ENCODE data around the gene CDH23. TPM values are rescaled to one million over a fixed set of nuclear protein-coding genes. Genes with fewer than 3 reads are reported as not detected.

CDH23 gene
- total RNA-seq, 1 experiment from 2014 or later, result not detected

GRCh38 chr10:71435571-71436267, 39.0 kb downstream of the CDH23 start:
- Histone ChIP-seq H3K79me2 (ENCODE audit: low read length) (no peaks in the 10 kb centered on the region), H3K4me2 (ENCODE audit: low read length) (no peak overlapping the region), H3K4me1 (ENCODE audit: insufficient read depth, low read length) (no peaks in the 10 kb centered on the region), H3K9ac (ENCODE audit: low read length) (no peak overlapping the region), H3K4me3 (ENCODE audit: low read length) (no peak overlapping the region), H2AFZ (ENCODE audit: low read length) (no peak overlapping the region), H3K27me3 (ENCODE audit: low read length) (no peaks in the 10 kb centered on the region), H3K36me3 (ENCODE audit: low read depth, low read length) (no peaks in the 10 kb centered on the region), H4K20me1 (ENCODE audit: low read length) (no peaks in the 10 kb centered on the region), H3K9me2 (replicated peaks; ENCODE audit: low read length) (no peaks in the 10 kb centered on the region), H3F3A (ENCODE audit: low read length, unreplicated experiment) (no peaks in the 10 kb centered on the region), H3K27ac (ENCODE audit: low read length) (no peak overlapping the region), H3K9me3 (ENCODE audit: low read length) (no peaks in the 10 kb centered on the region)
- ChIA-PET CTCF (no interaction called here), POLR2A (ENCODE audit: unreplicated experiment) (no interaction called here)
- intact Hi-C loops (cut with micrococcal nuclease), result no loop called here
- no peak for ATAC-seq
- TF ChIP-seq CTCF (conservative IDR thresholded peaks at IDR 0.05; ENCODE audit: low read depth, low read length), result no peak
- TF ChIP-seq EZH2 (IDR thresholded peaks at IDR 0.05; ENCODE audit: low read length, unreplicated experiment), result no peak
- TF ChIP-seq EZH2phosphoT487 (IDR thresholded peaks at IDR 0.05; ENCODE audit: borderline replicate concordance, low read length), result no peak
- DNase-seq, result no peak
- BruUV-seq (replicated peaks), result no TSS peak

GRCh38 chr10:71436268-71437125, 39.8 kb downstream of the CDH23 start:
- Histone ChIP-seq H2AFZ (ENCODE audit: low read length) (no peak overlapping the region), H3K27ac (ENCODE audit: low read length) (no peak overlapping the region), H3K36me3 (ENCODE audit: low read depth, low read length) (no peaks in the 10 kb centered on the region), H3K9me3 (ENCODE audit: low read length) (no peaks in the 10 kb centered on the region), H3K79me2 (ENCODE audit: low read length) (no peaks in the 10 kb centered on the region), H3K4me3 (ENCODE audit: low read length) (no peak overlapping the region), H3F3A (ENCODE audit: low read length, unreplicated experiment) (no peaks in the 10 kb centered on the region), H3K27me3 (ENCODE audit: low read length) (no peaks in the 10 kb centered on the region), H3K4me2 (ENCODE audit: low read length) (no peak overlapping the region), H3K9ac (ENCODE audit: low read length) (no peak overlapping the region), H3K4me1 (ENCODE audit: insufficient read depth, low read length) (no peaks in the 10 kb centered on the region), H3K9me2 (replicated peaks; ENCODE audit: low read length) (no peaks in the 10 kb centered on the region), H4K20me1 (ENCODE audit: low read length) (no peaks in the 10 kb centered on the region)
- BruUV-seq (replicated peaks), result no TSS peak
- ATAC-seq (no peak), DNase-seq (no peak)
- ChIA-PET POLR2A (ENCODE audit: unreplicated experiment) (no interaction called here), CTCF (no interaction called here)
- intact Hi-C loops (cut with micrococcal nuclease), result no loop called here
- TF ChIP-seq EZH2phosphoT487 (IDR thresholded peaks at IDR 0.05; ENCODE audit: borderline replicate concordance, low read length), result no peak
- TF ChIP-seq EZH2 (IDR thresholded peaks at IDR 0.05; ENCODE audit: low read length, unreplicated experiment), result no peak
- no peak for TF ChIP-seq CTCF (conservative IDR thresholded peaks at IDR 0.05; ENCODE audit: low read depth, low read length)
